ENCODE measurements around the gene PACRG. TPM values are rescaled to one million over a fixed set of nuclear protein-coding genes. Genes with fewer than 3 reads are reported as not detected.
A peak's percentile ranks its signal among the peaks of the same experiment; 100 is the strongest.

The PACRG gene
- total RNA-seq, 1 experiment from 2014 or later = not detected

DNA sequence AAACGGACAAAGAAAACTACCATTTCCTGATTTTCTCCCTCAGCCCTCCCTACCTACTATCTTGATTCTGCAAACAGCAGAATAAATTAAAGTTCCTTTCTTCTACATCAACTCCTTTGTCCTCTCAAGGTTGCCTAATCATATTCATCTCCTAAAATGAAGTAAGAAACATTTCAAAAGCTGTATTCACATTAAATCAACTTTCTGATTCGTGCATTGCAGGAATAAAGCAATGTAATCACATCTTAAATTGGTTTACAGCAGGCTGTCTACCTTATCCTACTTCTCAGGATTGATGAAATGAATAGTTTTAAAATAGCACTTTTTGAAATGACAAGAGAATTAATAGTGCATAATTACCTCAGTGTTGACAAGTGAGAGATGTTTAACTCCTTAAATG, 25.3 kb upstream of the PACRG start:
- no peak overlapping the region for H3K4me3 ChIP-seq
- no peaks in the 10 kb centered on the region for H3K36me3 ChIP-seq
- no peaks in the 10 kb centered on the region for H3K27me3 ChIP-seq
- DNase-seq = no peak
- no peaks in the 10 kb centered on the region for H3K9me3 ChIP-seq

GRCh38 chr6:162704001-162704400, 23.8 kb upstream of the PACRG start:
- Histone ChIP-seq H3K9me3 (no peaks in the 10 kb centered on the region), H3K4me3 (no peak overlapping the region), H3K36me3 (no peaks in the 10 kb centered on the region), H3K27me3 (no peaks in the 10 kb centered on the region)
- DNase-seq = no peak

DNA sequence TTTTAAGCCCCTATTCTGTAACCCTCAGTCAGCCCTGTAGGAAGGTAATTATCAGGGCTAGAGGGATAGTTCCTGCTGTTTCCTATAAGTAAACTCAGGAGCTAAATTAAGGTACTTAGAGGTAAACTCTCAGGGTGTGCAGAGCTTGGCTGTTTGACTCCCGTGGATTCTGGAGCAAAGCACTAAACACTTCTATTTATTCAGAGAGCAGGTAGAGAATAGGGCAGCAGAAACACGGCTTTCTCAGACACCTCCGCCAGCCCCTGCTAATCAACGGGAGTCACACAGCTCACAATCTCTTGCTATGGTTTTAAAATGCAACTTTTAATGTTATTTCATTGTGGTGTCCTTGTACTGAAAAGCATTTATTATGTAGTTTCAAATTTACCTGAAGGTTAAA, 22.0 kb upstream of the PACRG start:
- no peak overlapping the region for H3K4me3 ChIP-seq
- no peaks in the 10 kb centered on the region for H3K27me3 ChIP-seq
- DNase-seq = no peak
- no peaks in the 10 kb centered on the region for H3K36me3 ChIP-seq
- no peaks in the 10 kb centered on the region for H3K9me3 ChIP-seq

DNA sequence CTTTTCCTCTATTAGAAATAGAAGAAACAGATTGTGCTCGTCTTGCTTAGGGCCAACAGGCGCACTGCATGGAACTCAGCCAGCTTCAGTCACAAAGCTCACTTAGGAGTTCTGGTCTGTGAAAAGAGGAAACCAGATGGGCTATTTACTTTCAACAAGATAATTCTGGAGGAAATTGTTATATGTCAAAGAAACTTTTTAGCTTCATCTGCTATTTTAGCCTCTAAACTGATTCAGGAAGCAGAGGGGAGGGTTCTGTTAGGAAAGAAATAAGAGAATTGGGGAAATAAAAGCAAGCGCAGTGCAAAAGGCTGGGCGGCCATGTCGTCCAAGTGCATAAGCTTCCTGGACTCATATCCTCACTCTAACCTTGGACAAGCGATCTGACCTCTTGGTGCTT, 21.5 kb upstream of the PACRG start:
- Histone ChIP-seq H3K4me3 (no peak overlapping the region), H3K36me3 (no peaks in the 10 kb centered on the region), H3K9me3 (no peaks in the 10 kb centered on the region), H3K27me3 (no peaks in the 10 kb centered on the region)
- no peak for DNase-seq

- Histone ChIP-seq H3K27me3 (no peaks in the 10 kb centered on the region), H3K4me3 (no peak overlapping the region), H3K36me3 (no peaks in the 10 kb centered on the region), H3K9me3 (no peaks in the 10 kb centered on the region)
- no peak for DNase-seq
These were observed 18.8 kb upstream of the PACRG start for GRCh38 chr6:162708971-162709370.

DNA sequence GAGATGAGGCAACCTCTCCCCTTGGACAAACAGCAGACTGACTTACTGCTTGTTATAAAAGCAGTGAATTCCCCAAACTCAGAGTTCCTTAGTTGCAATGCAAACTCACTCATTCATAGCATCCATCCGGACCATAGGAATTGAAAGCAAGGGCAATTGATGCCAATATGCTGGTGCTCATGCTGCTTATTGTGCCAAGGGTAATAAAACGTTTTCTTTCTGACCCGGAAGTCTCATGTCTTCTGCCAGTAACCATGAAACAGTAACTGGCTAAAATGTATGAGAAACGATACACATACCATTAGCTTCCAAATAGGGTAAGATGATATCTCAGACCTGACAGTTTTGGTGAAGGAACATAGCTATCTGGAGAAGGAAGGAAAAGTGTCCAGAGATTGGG, 18.3 kb upstream of the PACRG start:
- no peak for DNase-seq
- no peaks in the 10 kb centered on the region for H3K27me3 ChIP-seq
- no peak overlapping the region for H3K4me3 ChIP-seq
- no peaks in the 10 kb centered on the region for H3K36me3 ChIP-seq
- H3K9me3 ChIP-seq = no peaks in the 10 kb centered on the region

GRCh38 chr6:162710419-162710818, 17.4 kb upstream of the PACRG start:
- no peaks in the 10 kb centered on the region for H3K27me3 ChIP-seq
- H3K9me3 ChIP-seq = no peaks in the 10 kb centered on the region
- no peak for DNase-seq
- no peaks in the 10 kb centered on the region for H3K36me3 ChIP-seq
- H3K4me3 ChIP-seq = no peak overlapping the region

DNA sequence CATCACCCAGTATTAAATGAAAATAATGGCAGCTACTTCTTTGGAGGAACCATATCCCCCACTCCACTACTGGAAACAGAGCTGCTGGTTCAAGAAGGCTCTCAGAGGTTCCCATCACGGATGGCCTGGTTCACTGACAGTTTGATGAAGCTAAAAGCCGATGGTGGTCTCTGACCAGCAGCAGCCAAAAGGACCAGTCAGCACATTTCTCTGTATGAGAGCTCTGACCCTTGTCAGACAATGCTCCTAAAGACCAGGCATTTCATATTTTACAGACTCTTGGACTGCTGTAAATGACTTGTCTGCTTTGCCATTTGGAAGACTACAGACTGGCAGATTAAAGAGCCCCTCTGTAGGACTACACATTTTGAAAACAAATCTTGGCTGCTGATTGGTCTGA, 16.8 kb upstream of the PACRG start:
- Histone ChIP-seq H3K9me3 (no peaks in the 10 kb centered on the region), H3K27me3 (no peaks in the 10 kb centered on the region), H3K4me3 (no peak overlapping the region), H3K36me3 (no peaks in the 10 kb centered on the region)
- no peak for DNase-seq

DNA sequence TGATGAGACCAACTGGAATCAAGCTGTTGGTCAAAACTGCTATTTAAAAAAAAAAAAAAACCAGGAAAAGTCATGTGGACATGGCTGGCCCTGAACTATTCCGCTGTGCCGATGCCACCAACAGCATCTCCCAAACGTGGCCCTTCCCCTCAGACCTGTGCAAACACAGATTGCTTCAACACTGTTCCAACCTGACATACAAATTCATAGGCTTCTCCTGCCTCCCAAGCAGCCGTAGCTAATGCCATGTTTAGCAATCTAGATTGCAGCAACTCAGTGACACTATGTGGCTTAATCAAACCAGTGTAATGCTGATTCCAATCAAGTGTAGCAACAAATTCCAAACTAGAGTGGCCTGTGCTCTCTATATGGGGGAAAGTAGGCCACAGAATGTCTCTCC, 16.4 kb upstream of the PACRG start:
- no peaks in the 10 kb centered on the region for H3K27me3 ChIP-seq
- no peak overlapping the region for H3K4me3 ChIP-seq
- H3K9me3 ChIP-seq = no peaks in the 10 kb centered on the region
- H3K36me3 ChIP-seq = no peaks in the 10 kb centered on the region
- no peak for DNase-seq

GRCh38 chr6:162712694-162713093, 15.1 kb upstream of the PACRG start:
- Histone ChIP-seq H3K27me3 (no peaks in the 10 kb centered on the region), H3K36me3 (no peaks in the 10 kb centered on the region), H3K4me3 (no peak overlapping the region), H3K9me3 (no peaks in the 10 kb centered on the region)
- no peak for DNase-seq

GRCh38 chr6:162713974-162714780, 13.6 kb upstream of the PACRG start:
- DNase-seq = no peak
- Histone ChIP-seq H3K9me3 (no peaks in the 10 kb centered on the region), H3K36me3 (no peaks in the 10 kb centered on the region), H3K27me3 (no peaks in the 10 kb centered on the region), H3K4me3 (no peak overlapping the region)

DNA sequence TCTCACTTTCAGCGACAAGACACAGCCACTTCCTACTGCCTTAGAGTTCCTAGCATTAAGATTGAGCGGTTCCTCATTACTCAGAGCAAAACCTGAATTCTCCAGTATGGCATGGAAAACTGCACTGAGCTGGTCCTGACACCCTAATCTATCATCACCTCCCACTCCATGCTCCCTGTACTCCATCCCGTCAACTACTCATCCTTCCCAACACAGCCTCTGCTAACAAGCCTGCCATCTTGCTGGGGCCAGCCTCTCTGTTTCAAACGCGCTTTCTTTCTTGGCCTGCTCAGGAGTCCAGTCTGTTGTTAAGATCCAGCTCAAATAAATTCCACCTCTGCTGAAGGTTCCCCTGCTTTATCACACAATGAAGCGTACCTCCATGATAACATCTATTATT, 12.2 kb upstream of the PACRG start:
- no peaks in the 10 kb centered on the region for H3K9me3 ChIP-seq
- H3K36me3 ChIP-seq = no peaks in the 10 kb centered on the region
- H3K27me3 ChIP-seq = no peaks in the 10 kb centered on the region
- H3K4me3 ChIP-seq = no peak overlapping the region
- DNase-seq = no peak

- no peak for DNase-seq
- no peak overlapping the region for H3K4me3 ChIP-seq
- no peaks in the 10 kb centered on the region for H3K36me3 ChIP-seq
These were observed 8.2 kb upstream of the PACRG start for GRCh38 chr6:162719528-162719927.

GRCh38 chr6:162721404-162721687, 6.4 kb upstream of the PACRG start:
- Histone ChIP-seq H3K27me3 (no peaks in the 10 kb centered on the region), H3K36me3 (no peaks in the 10 kb centered on the region), H3K9me3 (no peaks in the 10 kb centered on the region), H3K4me3 (no peak overlapping the region)
- no peak for DNase-seq

More at GRCh38 chr6:162719528-162719927, 8.2 kb upstream of the PACRG start:
- Histone ChIP-seq H3K27me3 (no peaks in the 10 kb centered on the region), H3K9me3 (no peaks in the 10 kb centered on the region)

- no peak overlapping the region for H3K4me3 ChIP-seq
- H3K27me3 ChIP-seq = no peaks in the 10 kb centered on the region
- no peaks in the 10 kb centered on the region for H3K9me3 ChIP-seq
- DNase-seq = no peak
- no peaks in the 10 kb centered on the region for H3K36me3 ChIP-seq
These were observed 5.5 kb upstream of the PACRG start for GRCh38 chr6:162722226-162722625.

GRCh38 chr6:162722633-162723032, 5.1 kb upstream of the PACRG start:
- H3K27me3 ChIP-seq = no peaks in the 10 kb centered on the region
- DNase-seq = no peak
- H3K9me3 ChIP-seq = no peaks in the 10 kb centered on the region
- H3K4me3 ChIP-seq = no peak overlapping the region
- H3K36me3 ChIP-seq = no peaks in the 10 kb centered on the region

GRCh38 chr6:162726947-162727321, 840 bp upstream of the PACRG start:
- DNase-seq = no peak
- Histone ChIP-seq H3K4me3 (peak overlapping the region; percentile 75), H3K9me3 (no peaks in the 10 kb centered on the region), H3K27me3 (no peaks in the 10 kb centered on the region), H3K36me3 (no peaks in the 10 kb centered on the region)

DNA sequence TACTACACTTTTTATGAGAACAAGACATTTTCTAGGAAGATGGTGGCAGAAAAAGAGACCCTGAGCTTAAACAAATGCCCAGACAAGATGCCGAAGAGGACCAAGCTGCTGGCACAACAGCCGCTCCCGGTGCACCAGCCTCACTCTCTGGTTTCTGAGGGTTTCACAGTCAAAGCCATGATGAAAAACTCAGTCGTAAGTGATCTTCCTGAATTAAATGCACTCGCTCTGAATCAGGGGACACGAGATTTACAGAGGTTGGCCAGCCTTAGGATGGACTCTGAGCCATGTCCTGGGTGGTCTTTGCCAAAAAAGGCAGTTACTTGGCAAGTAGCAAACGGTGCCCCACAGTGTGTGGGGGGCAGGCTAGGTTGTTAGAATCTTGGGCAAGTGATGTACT, 423 bp downstream of the PACRG start:
- no peaks in the 10 kb centered on the region for H3K36me3 ChIP-seq
- peak overlapping the region; percentile 75 for H3K4me3 ChIP-seq
- DNase-seq = no peak
- no peaks in the 10 kb centered on the region for H3K9me3 ChIP-seq
- no peaks in the 10 kb centered on the region for H3K27me3 ChIP-seq

- no peaks in the 10 kb centered on the region for H3K36me3 ChIP-seq
- DNase-seq = no peak
- H3K9me3 ChIP-seq = no peaks in the 10 kb centered on the region
- no peaks in the 10 kb centered on the region for H3K27me3 ChIP-seq
- H3K4me3 ChIP-seq = no peak overlapping the region
These were observed 932 bp downstream of the PACRG start for GRCh38 chr6:162728706-162729105.
